HG03460 (cell line): ENCODE results near the gene TANC1.

Experiments used
- ATAC-seq: cut with Tn5 transposase; IDR thresholded peaks from one replicate; pipeline ENCODE4 v1.9.1; 2021; ENCODE audit not compliant: unreplicated experiment

Gene TANC1

GRCh38 chr2:158960193-158960592 lies 8.2 kb upstream of the TANC1 start:
- ATAC-seq = no peak

DNA sequence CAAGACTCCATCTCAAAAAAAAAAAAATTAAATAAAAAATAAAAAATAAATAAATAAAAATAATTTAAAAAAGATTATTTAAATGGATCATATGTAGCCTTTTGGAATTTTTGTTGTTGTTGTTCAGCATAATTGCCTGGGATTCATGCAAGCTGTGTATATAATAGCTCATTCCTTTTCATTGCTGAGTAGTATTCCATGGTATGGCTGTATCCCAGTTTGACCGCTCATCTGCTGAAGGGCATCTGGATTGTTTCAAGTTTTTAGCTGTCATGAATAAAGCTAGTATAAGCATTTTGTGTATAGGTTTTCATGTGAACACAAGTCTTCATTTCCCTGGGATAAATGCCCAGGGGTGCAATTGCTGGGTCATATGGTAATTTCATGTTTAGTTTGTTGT lies 6.4 kb upstream of the TANC1 start:
- no peak for ATAC-seq

- ATAC-seq = no peak
Measured at GRCh38 chr2:158963071-158963470, 5.4 kb upstream of the TANC1 start.

DNA sequence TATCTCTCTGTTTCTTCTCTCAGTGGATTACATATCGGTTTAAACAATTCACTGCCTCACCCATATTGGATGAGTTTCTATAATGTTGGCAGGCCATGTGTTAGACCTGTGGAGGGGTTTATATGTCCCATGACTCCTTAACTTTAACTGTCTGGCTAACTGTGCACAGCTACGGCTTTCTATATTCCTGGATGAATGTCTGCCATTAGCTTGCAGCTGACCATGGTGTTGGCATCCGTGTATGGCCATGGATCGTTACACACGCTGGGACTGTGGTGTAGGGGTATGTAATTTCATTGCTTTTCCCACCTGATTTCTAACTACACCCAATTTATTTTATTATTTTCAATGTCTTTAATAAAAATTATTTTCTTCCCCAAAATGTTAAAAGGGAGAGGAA lies 3.3 kb upstream of the TANC1 start:
- ATAC-seq = no peak

GRCh38 chr2:158965641-158966040 lies 2.8 kb upstream of the TANC1 start:
- ATAC-seq = no peak

DNA sequence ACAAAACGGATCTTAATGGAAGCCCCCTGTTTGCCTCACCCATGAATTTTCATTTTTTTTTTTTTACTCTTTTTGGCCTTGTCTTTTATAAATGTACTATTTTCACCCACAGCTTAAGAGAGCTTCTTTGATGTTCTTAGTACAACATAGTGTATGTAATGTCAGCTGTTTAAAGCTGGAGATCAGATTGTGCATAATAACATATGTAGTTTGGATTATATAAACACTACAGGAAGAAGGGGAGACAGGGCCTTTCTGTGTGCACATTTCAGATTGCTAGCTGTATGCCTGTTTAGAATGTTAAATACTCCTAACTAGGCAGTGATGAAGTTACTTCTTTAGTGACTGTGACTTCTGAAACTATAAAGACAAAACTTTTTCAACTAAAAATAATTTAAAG lies 2.1 kb upstream of the TANC1 start:
- no peak for ATAC-seq

GRCh38 chr2:158967114-158967730 lies 1.2 kb upstream of the TANC1 start:
- no peak for ATAC-seq

- peak; percentile 21 for ATAC-seq
Measured at GRCh38 chr2:158967731-158968395, 577 bp upstream of the TANC1 start.

DNA sequence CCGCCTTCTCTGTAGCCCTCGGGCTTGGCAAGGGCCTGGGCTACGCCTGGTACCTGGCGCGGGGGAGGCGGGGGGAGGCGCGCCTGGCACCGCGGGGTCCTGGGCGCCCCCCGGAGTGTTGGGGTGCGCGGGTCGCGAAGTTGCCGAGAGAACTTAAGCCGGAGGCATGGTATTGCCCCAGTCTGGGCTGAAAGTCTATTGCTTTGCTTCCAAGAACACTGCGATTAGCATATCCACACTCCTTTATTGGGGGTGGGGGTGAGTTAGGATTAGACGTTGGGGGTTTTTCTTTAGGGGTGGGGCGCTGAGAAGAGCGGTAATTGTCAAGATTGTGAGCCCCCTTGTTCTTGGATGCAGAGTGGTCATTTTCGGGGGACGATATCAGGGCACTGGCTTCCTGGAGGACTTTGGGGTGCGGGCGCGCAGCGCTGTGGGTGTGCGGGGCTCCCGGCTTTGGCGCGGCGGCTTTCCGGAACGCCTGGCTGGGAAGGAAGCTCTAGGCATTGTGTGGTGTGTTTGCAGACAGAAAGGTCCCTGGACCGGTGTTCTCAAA lies 798 bp downstream of the TANC1 start:
- peak; percentile 8 for ATAC-seq

DNA sequence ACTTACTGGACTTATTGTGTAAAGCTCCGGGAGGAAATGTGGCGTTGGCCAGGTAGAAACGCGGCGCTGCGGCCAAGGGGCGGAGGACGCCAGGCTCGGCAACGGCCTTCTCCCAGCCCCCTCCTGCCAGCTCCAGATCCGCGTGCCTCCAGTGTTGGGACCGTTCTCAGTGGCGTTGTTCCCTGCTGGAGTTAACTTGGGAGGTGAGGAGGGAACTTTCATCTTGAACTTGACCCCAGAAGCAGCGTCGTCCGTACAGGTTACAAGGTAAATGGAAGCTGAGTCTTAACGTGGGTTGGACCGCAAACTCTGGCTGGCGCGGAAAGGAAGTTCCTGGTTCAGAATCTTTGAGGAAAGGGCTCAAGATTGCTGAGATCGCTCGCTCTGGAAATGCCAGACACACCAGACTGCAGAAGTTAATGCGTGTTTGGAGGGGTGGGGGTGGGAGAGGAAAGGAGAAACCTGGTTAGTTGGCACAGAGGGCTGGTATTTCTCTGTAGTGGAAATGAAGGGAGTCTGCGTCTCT lies 1.3 kb downstream of the TANC1 start:
- ATAC-seq = no peak

DNA sequence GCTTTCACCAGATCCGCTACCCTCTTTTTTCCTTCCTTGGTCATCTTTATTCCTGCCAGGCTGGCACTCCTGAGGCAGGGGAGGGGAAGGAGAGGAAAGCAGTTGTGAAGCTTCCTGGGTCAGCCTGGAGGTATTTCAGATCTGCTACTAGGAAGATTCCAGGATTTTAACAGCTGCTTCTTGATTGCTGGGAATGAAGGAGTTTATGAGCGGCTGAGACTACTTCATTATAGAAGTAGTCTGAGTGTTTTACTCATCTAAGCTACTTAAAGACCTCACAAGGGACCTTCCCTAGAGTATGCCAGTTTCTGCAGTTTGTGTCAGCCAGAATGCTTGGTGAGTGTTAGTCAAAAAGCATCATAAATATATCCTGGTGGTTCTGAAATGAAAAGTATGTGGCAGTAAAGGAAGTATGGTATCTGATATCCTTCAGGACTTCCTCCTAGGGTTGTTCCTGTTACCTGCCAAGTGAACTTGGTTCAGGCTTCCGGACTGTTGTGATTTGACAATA lies 1.9 kb downstream of the TANC1 start:
- ATAC-seq = no peak

- no peak for ATAC-seq
Measured at GRCh38 chr2:158973116-158973956, 4.9 kb downstream of the TANC1 start.

DNA sequence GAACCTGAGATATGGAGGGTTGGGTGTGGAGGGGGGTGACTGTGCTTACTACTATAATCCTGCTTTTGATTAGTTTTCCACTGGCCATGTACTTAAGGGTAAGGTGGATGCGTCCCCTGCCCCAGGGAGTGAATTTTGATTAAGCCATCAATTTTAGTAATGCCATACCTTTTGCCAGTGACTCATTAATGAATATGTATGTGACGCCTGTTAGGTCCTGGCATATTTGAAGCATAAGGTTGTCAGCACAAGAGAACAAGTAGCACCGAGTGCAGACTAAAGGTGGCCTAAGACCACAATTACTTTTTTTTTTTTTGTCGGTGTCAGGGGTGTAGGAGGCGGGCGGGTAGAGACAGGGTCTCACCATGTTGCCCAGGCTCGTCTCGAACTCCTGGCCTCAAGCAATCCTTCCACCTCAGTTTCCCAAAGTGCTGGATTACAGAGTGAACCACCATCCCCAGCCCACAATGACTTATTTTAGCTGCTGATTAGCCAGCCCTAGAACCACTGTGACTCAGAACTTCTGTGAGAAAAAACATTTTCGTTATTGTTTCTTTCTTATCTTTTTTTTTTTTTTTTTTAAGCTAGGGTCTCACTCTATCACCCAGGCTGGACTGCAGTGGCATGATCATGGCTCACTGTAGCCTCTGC lies 7.0 kb downstream of the TANC1 start:
- ATAC-seq = no peak

DNA sequence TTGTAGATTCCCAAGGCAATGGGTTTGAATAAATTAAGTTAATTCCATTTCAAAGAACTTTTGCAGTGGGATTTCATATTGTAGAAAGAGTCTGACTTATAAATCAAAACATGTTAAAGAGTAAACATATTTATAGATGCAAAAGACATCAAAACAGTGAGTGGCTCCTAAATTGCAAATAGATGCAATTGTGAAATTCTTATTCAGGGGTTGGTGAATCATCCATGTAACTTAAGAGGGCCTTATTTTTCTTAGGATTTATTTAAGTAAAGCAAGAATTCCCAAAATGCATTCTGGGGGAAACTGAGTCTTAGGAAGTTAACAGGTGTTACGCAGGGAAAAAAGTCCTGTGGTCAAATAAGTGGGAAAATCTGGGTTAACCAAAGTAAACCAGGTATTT lies 11.3 kb downstream of the TANC1 start:
- ATAC-seq = no peak

GRCh38 chr2:158984604-158985135 lies 16.2 kb downstream of the TANC1 start:
- ATAC-seq = no peak

DNA sequence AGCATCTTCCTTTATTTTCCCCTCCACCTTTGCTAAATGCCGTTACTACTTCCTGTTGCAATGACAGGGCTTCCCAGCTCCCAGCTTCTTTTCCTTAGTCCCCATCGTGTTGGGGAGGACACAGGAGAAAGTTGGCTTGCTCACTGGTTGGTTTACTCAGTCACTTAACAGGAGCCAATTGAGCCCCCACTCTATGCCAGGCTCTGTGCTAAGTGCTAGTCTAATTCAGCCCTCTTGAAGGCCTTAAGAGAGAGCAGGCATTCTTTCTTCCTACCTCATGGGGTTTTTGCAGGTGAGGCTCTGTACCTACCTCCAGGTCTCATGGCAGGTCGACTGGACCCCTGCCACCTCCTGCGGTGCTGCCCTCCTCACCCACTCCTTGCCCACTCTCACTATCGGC lies 20.1 kb downstream of the TANC1 start:
- no peak for ATAC-seq

DNA sequence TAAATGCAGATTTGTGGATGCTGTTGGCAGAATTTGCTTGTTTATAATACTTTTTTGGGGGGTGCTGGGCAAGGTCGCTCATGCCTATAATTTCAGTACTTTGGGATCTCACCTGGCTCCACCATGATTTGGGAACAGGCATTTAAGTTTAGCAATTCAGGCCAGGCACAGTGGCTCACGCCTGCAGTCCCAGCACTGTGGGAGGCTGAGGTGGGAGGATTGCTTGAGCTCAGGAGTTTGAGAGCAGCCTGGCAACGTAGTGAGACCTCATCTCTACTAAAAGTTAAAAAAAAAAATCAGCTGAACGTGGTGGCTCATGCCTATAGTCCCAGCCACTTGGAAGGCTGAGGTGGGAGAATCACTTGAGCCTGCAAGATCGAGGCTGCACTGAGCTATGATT lies 20.7 kb downstream of the TANC1 start:
- ATAC-seq = no peak

- ATAC-seq = no peak
Measured at GRCh38 chr2:158990397-158991214, 22.2 kb downstream of the TANC1 start.

- ATAC-seq = no peak
Measured at GRCh38 chr2:158993030-158993429, 24.6 kb downstream of the TANC1 start.
